GM23248 (cell line): ENCODE data around the gene ST3GAL5.

ENCODE experiments used
- EZH2 ChIP-seq: fragments of 200-600 bp; sonication (generic); IDR thresholded peaks from 2 replicates; pipeline ENCODE4 v1.6.1; 2018; ENCODE audit warnings: antibody characterized with exemption, mild to moderate bottlenecking; ENCODE audit not compliant: insufficient read depth, poor library complexity, severe bottlenecking
- EZH2phosphoT487 ChIP-seq: fragments of 200-600 bp; sonication (generic); IDR thresholded peaks from 2 replicates; pipeline ENCODE4 v1.6.1; 2018; ENCODE audit warnings: antibody characterized with exemption, moderate library complexity, mild to moderate bottlenecking, low read depth; ENCODE audit not compliant: insufficient read depth

DNA sequence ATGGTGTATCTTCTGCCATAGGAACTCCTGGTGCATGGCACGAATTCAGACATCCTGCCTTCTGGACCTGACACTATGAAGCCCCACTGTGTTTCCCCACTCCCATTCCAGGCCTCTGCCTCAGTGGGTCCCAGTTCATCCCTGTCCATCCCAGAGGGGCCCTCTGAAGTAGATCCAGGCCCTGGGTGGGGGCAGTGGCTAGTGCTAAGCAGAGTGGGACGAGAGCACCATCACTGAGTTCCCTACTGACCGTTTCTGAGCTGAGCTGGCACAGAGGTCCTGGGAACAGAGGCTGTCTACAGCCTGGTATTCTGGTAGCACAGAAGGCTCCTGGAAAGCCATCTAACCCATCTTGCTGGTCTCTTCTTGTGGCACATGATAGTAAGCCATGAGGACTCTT lies 81.0 kb downstream of the ST3GAL5 start:
- no peak for TF ChIP-seq EZH2
- TF ChIP-seq EZH2phosphoT487, result no peak
